Stimulated activated CD4-positive, alpha-beta T cell treated with anti-CD3 and anti-CD28 coated beads, Interleukin-2, amount 100 ng/mL, for 48 hours (primary cell): Measurements from ENCODE around the gene FXYD7.
"Not testable (repeated sequence)": the region's sequence is repeated elsewhere in the genome, so short reads cannot be mapped to it uniquely, and the experiment has no call there.

ENCODE experiments used
- DNase-seq, 2 donors: peaks; one replicate each; pipeline ENCODE4 v3.0.0-alpha.2; 2020

The FXYD7 gene

GRCh38 chr19:35167251-35168119 lies 24.4 kb downstream of the FXYD7 start:
- DNase-seq: no peak

- DNase-seq: no peak
Measured at GRCh38 chr19:35168196-35168595, 25.1 kb downstream of the FXYD7 start.

GRCh38 chr19:35169221-35169995 lies 26.4 kb downstream of the FXYD7 start:
- DNase-seq: no peak

- DNase-seq: no peak
Measured at GRCh38 chr19:35170359-35171061, 27.5 kb downstream of the FXYD7 start.

- DNase-seq: no peak
Measured at GRCh38 chr19:35171730-35172129, 28.7 kb downstream of the FXYD7 start.

- DNase-seq: no peak
Measured at GRCh38 chr19:35174226-35174625, 31.2 kb downstream of the FXYD7 start.

- DNase-seq: no peak
Measured at GRCh38 chr19:35176181-35176570, 33.1 kb downstream of the FXYD7 start.

GRCh38 chr19:35177377-35178274 lies 34.6 kb downstream of the FXYD7 start:
- no peak for DNase-seq

GRCh38 chr19:35178701-35179100 lies 35.6 kb downstream of the FXYD7 start:
- no peak for DNase-seq

- no peak for DNase-seq
Measured at GRCh38 chr19:35179830-35180229, 36.8 kb downstream of the FXYD7 start.

GRCh38 chr19:35181387-35181786 lies 38.3 kb downstream of the FXYD7 start:
- no peak for DNase-seq

GRCh38 chr19:35184267-35184666 lies 41.2 kb downstream of the FXYD7 start:
- no peak for DNase-seq

- DNase-seq: no peak
Measured at GRCh38 chr19:35184884-35185283, 41.8 kb downstream of the FXYD7 start.

- DNase-seq: no peak
Measured at GRCh38 chr19:35194012-35194984, 51.2 kb downstream of the FXYD7 start.

- no peak for DNase-seq
Measured at GRCh38 chr19:35195830-35196229, 52.8 kb downstream of the FXYD7 start.

GRCh38 chr19:35196861-35197260 lies 53.8 kb downstream of the FXYD7 start:
- not testable (repeated sequence) for DNase-seq

GRCh38 chr19:35199481-35199880 lies 56.4 kb downstream of the FXYD7 start:
- no peak for DNase-seq

- DNase-seq: no peak
Measured at GRCh38 chr19:35202722-35203688, 60.0 kb downstream of the FXYD7 start.
